Inflammatory macrophage treated with lipopolysaccharide for 1 hour (primary cell): ENCODE results near the gene RASAL3.
A peak's percentile ranks its signal among the peaks of the same experiment; 100 is the strongest.

Source experiments
- DNase-seq, 2 donors: peaks; one replicate each; pipeline ENCODE4 v3.0.0-alpha.2; 2020 to 2022

RASAL3 gene

GRCh38 chr19:15432629-15433518 lies 31.5 kb downstream of the RASAL3 start:
- peak; percentile 87 to 95 for DNase-seq

- peak; percentile 3 to 12 for DNase-seq
Observed at GRCh38 chr19:15432018-15432494, 32.3 kb downstream of the RASAL3 start.

- no peak for DNase-seq
Observed at GRCh38 chr19:15431396-15432017, 32.8 kb downstream of the RASAL3 start.

- no peak for DNase-seq
Observed at GRCh38 chr19:15430526-15431120, 33.7 kb downstream of the RASAL3 start.

- no peak for DNase-seq
Observed at GRCh38 chr19:15429825-15430467, 34.4 kb downstream of the RASAL3 start.

- no peak for DNase-seq
Observed at GRCh38 chr19:15428956-15429824, 35.2 kb downstream of the RASAL3 start.

- DNase-seq, result no peak
Observed at GRCh38 chr19:15427991-15428471, 36.3 kb downstream of the RASAL3 start.

GRCh38 chr19:15427350-15427700 lies 37.0 kb downstream of the RASAL3 start:
- no peak for DNase-seq

- DNase-seq, result no peak
Observed at GRCh38 chr19:15426485-15427349, 37.6 kb downstream of the RASAL3 start.

GRCh38 chr19:15425321-15425950 lies 38.9 kb downstream of the RASAL3 start:
- DNase-seq, result no peak

- DNase-seq, result no peak
Observed at GRCh38 chr19:15424692-15425272, 39.6 kb downstream of the RASAL3 start.

GRCh38 chr19:15424121-15424520 lies 40.2 kb downstream of the RASAL3 start:
- no peak for DNase-seq

- DNase-seq, result no peak
Observed at GRCh38 chr19:15423130-15423529, 41.2 kb downstream of the RASAL3 start.

- DNase-seq, result no peak
Observed at GRCh38 chr19:15422296-15423075, 41.9 kb downstream of the RASAL3 start.

GRCh38 chr19:15421721-15422260 lies 42.6 kb downstream of the RASAL3 start:
- no peak for DNase-seq

GRCh38 chr19:15421136-15421695 lies 43.1 kb downstream of the RASAL3 start:
- no peak for DNase-seq

GRCh38 chr19:15419413-15420025 lies 44.8 kb downstream of the RASAL3 start:
- no peak for DNase-seq
